Parathyroid adenoma (tissue), 2 donors: ENCODE results near the gene C6orf132.
A peak's percentile ranks its signal among the peaks of the same experiment; 100 is the strongest.

Experiments
- H2AFZ ChIP-seq: fragments of 300-600 bp; sonication (generic); one replicate; pipeline ENCODE4 v1.7.0; 2017; ENCODE audit warnings: antibody characterized with exemption, mild to moderate bottlenecking
- H3K27ac ChIP-seq: fragments of 300-600 bp; sonication (generic); one replicate; pipeline ENCODE4 v1.7.0; 2017
- H3K27me3 ChIP-seq: fragments of 300-600 bp; sonication (generic); one replicate; pipeline ENCODE4 v1.7.0; 2017; ENCODE audit warnings: low read length; ENCODE audit not compliant: control insufficient read depth, insufficient read depth
- H3K36me3 ChIP-seq: fragments of 300-600 bp; sonication (generic); one replicate; pipeline ENCODE4 v1.7.0; 2017; ENCODE audit warnings: low read length; ENCODE audit not compliant: control insufficient read depth, insufficient read depth
- H3K4me1 ChIP-seq: fragments of 300-600 bp; sonication (generic); one replicate; pipeline ENCODE4 v1.7.0; 2017; ENCODE audit warnings: control low read depth
- H3K4me2 ChIP-seq: fragments of 300-600 bp; sonication (generic); one replicate; pipeline ENCODE4 v1.7.0; 2017; ENCODE audit warnings: low read length
- H3K4me3 ChIP-seq: fragments of 300-600 bp; sonication (generic); one replicate; pipeline ENCODE4 v1.7.0; 2017; ENCODE audit warnings: low read depth, low read length
- H3K79me2 ChIP-seq: fragments of 300-600 bp; sonication (generic); one replicate; pipeline ENCODE4 v1.7.0; 2017; ENCODE audit warnings: control low read depth
- H3K9ac ChIP-seq: fragments of 300-600 bp; sonication (generic); one replicate; pipeline ENCODE4 v1.7.0; 2017; ENCODE audit warnings: mild to moderate bottlenecking
- H3K9me3 ChIP-seq: fragments of 300-600 bp; sonication (generic); one replicate; pipeline ENCODE4 v1.7.0; 2017; ENCODE audit warnings: low read length; ENCODE audit not compliant: control insufficient read depth
- TF ChIP-seq, protein P1 (sequence below): fragments of 300-600 bp; sonication (generic); IDR thresholded peaks from one replicate; pipeline ENCODE4 v1.7.0; 2017; ENCODE audit warnings: antibody characterized with exemption, mild to moderate bottlenecking
- donor health status: primary hyperparathyroidism.

C6orf132 gene, protein sequence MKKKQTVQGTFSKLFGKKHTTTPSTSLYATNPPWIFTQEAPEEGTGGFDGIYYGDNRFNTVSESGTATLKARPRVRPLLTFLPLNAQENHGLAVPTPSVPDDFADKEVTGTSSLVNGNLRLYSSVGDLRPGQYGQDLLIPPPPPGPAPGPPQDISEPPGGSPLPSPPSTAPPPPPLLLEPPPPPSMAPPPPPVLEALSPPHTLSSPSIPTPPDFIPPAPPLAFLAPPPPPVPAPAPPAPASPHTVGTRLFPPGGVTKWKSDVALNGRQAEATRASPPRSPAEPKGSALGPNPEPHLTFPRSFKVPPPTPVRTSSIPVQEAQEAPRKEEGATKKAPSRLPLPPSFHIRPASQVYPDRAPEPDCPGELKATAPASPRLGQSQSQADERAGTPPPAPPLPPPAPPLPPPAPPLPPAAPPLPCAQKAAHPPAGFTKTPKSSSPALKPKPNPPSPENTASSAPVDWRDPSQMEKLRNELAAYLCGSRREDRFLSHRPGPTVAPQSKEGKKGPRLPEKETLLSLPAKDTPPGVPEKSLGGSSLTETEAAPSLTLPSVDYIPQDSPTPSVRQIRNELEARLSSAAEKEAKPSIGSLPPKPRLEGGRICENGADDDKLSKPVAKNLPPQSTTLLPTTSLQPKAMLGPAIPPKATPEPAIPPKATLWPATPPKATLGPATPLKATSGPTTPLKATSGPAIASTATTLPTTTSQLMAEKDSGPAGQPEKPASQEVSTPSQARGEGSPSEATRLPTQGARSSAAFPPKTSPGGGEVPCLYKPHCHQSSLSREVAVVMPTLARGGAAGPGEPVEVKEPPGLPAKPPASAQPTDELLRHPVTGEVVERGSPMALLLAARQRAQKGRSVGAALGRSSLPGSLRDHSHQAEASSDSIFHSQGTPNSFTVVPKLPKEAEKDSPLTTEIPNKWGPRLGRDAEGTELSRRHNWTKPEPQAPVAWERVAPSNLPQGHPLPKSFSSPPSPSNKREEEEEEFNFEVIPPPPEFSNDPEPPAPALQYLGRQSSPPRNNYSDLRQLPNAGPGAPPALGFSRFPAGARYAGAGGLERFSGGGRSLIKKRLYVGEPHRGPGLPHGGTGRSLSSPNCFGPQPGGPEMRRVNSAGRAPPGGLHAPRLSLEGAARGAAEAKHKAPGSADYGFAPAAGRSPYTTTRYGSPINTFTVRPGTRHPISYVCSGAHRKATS

DNA sequence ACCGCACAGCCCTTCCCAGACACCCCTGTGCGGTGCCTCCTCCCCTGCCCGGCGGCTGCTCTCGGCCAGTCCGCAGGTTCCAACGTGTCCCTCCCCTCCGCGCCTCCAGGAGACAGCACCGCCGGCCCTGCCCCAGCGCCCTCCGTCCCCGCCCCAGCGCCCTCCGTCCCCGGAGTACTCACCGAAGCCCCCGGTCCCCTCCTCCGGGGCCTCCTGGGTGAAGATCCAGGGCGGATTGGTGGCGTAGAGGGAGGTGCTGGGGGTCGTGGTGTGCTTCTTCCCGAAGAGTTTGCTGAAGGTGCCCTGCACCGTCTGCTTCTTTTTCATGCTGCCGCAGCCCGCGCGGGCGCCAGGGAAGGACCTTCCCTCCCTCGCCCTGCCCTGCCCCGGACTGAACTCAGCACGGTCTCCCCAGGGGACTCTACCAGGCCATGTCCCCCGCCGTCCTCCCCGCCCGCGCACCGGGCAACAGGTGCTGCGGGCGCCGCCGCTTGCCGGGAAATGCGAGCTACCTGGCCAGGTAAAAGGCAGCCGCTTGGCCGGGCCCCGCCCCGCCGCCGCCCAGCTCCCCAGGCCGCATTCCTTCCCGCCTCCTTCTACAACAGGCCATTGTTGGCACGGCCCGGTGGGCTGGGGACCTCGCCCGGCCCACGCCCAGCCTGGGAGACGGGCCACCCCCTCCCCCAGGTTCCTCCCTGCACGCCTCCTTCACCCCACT is at the start of gene C6orf132:
Gene C6orf132 (minus strand): TSS at position 503 of the 718 bp plus-strand sequence. CDS start 176 bp downstream, at position 327.
- H3K9ac ChIP-seq = no peak within 1 kb of the TSS

DNA sequence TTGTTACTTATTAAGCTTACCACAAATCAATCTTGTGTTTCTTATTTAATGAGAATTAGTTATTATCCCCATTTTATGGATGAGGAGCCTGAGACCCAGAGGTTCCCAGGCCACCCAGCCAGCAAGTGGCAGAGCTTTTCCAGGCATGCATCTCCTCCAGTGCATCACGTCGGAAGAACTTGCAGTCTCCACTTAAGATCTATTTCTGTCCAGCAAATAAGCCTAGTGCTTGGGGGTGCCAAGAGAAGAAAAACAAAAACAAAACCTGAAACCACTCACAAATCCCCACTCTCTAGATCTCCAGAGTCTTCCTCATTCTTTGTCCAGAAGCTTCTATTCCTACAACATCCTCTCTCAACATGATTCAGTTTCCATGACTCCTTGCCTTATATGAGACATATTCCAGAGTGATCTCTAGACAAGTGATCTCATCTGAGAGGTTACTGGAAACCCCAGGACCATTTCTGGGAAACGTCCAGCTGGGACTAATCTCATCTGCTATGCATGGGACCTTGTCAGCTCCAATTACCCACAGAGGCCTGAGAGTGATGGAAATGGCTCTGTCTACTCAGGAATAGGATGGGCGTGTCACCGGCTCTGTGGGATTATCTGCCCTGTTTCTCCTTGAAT is 48.2 kb upstream of the C6orf132 start:
- no peaks in the 10 kb centered on the region for H3K27me3 ChIP-seq
- TF ChIP-seq, protein P1, sequence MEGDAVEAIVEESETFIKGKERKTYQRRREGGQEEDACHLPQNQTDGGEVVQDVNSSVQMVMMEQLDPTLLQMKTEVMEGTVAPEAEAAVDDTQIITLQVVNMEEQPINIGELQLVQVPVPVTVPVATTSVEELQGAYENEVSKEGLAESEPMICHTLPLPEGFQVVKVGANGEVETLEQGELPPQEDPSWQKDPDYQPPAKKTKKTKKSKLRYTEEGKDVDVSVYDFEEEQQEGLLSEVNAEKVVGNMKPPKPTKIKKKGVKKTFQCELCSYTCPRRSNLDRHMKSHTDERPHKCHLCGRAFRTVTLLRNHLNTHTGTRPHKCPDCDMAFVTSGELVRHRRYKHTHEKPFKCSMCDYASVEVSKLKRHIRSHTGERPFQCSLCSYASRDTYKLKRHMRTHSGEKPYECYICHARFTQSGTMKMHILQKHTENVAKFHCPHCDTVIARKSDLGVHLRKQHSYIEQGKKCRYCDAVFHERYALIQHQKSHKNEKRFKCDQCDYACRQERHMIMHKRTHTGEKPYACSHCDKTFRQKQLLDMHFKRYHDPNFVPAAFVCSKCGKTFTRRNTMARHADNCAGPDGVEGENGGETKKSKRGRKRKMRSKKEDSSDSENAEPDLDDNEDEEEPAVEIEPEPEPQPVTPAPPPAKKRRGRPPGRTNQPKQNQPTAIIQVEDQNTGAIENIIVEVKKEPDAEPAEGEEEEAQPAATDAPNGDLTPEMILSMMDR = no peak
- H3K27ac ChIP-seq = no peak overlapping the region
- no peaks in the 10 kb centered on the region for H3K9me3 ChIP-seq
- H3K4me1 ChIP-seq = no peaks in the 10 kb centered on the region
- H2AFZ ChIP-seq = no peak overlapping the region
- H3K9ac ChIP-seq = no peak overlapping the region
- no peaks in the 10 kb centered on the region for H3K36me3 ChIP-seq
- H3K4me3 ChIP-seq = no peak overlapping the region
- no peak overlapping the region for H3K4me2 ChIP-seq
- H3K79me2 ChIP-seq = no peaks in the 10 kb centered on the region

More for the DNA sequence above, at the start of gene C6orf132:
- H2AFZ ChIP-seq = peak within 1 kb of the TSS; percentile 84
- peak within 1 kb of the TSS; percentile 50 for H3K27ac ChIP-seq
- peak within 1 kb of the TSS; percentile 66 for H3K4me3 ChIP-seq
- H3K27me3 ChIP-seq = no peaks in the 10 kb centered on the region
- no peaks in the 10 kb centered on the region for H3K79me2 ChIP-seq
- peak within 1 kb of the TSS; percentile 77 for H3K4me2 ChIP-seq
- peaks cover 21% of the 10 kb centered on the region for H3K4me1 ChIP-seq
- no peaks in the 10 kb centered on the region for H3K9me3 ChIP-seq
- TF ChIP-seq, protein P1 = no peak
- H3K36me3 ChIP-seq = no peaks in the 10 kb centered on the region

DNA sequence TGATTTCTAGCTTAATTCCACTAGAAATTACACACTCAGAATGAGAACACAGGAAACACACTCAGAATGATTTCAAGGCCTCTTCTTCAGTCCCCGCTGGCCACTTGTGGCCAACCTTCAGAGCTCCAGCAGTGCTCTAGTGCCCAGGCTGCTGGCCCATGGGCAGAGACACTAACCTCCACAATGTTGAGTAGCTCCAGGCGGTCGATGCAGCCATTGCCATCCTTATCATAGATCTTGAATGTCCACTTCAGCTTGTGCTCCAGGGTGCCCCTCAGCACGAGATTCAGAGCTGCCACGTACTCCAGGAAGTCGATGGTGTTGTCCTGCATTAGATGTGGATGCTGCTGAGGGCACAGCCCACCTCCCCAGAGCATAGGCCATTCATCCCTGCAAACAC is 46.0 kb upstream of the C6orf132 start:
- Histone ChIP-seq H3K4me1 (no peaks in the 10 kb centered on the region), H3K79me2 (no peaks in the 10 kb centered on the region), H3K27ac (no peak overlapping the region), H3K4me2 (no peak overlapping the region), H3K9ac (no peak overlapping the region), H3K4me3 (no peak overlapping the region), H2AFZ (no peak overlapping the region), H3K36me3 (no peaks in the 10 kb centered on the region), H3K27me3 (no peaks in the 10 kb centered on the region), H3K9me3 (no peaks in the 10 kb centered on the region)
- TF ChIP-seq, protein P1 = no peak

DNA sequence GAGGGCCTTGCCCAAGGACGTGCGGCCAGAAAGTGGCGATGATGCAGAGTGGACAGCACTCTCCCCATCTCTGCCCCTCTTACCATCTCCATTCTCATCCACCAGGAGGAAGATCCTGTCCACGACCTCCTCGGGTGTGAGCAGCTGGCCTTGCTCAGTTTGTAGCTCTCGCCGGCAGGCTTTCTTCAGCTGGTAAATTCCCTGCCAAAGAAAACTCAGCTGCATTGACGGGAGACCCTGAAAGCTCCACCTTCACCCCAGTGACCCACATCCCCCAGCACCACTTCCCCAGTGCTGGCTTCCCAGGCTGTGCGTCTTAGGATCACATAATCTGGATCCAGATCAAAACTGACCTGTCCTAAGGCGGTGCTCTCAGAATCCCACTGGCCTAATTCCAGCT is 43.2 kb upstream of the C6orf132 start:
- no peaks in the 10 kb centered on the region for H3K9me3 ChIP-seq
- H3K27me3 ChIP-seq = no peaks in the 10 kb centered on the region
- H3K79me2 ChIP-seq = no peaks in the 10 kb centered on the region
- H3K4me2 ChIP-seq = no peak overlapping the region
- H3K36me3 ChIP-seq = no peaks in the 10 kb centered on the region
- TF ChIP-seq, protein P1 = no peak
- no peak overlapping the region for H3K4me3 ChIP-seq
- H3K9ac ChIP-seq = no peak overlapping the region
- H2AFZ ChIP-seq = no peak overlapping the region
- H3K27ac ChIP-seq = no peak overlapping the region
- H3K4me1 ChIP-seq = no peaks in the 10 kb centered on the region
